SW480 (cell line): ENCODE data around the gene ASPSCR1.

Experiments
- DNase-seq: peaks from one replicate; pipeline ENCODE4 v3.0.0-alpha.2; 2016; ENCODE audit warnings: low spot score

The ASPSCR1 gene

DNA sequence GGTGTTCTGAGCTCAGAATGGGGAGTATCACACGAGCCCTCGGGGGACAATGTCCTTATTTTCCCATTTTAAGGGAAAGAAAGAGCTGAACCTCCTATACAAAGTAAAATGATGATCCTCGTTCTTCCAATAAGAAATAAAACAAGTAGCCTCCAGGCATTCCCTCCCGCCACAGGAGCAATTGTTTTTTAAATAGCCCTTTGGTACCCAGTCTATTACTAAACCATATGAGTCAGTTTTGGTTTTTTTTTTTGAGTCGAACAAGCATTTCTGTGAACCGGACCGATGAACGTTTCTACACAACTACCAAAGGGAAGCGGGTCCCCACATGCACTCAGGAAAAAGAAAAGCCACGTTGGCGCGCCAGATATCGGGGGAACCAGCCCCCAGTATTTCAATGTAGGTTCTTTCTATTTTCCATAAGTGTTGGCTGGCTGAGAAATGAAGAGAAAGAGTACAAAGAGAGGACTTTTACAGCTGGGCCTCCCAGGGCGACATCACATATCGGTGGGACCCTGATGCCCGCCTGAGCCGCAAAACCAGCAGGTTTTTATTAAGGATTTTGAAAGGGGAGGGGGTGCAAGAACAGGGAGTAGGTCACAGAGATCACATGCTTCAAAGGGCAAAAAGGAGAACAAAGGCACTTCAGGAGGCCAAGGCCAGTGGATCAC is 63.9 kb downstream of the ASPSCR1 start:
- no peak for DNase-seq

DNA sequence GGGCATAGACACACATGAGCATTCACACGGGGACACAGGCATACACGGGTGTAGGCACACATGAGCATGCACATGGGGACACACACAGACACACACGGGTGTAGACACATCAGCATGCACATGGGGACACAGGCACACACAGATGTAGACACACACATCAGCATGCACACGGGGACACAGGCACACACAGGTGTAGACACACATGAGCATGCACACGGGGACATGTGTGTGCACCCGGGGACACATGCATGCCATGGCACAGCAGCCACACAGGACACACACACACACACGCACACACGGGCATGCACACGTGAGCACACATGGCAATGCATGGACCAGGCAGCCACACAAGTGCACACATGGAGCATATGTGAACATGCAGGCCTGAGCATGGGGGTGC is 65.2 kb downstream of the ASPSCR1 start:
- no peak for DNase-seq

DNA sequence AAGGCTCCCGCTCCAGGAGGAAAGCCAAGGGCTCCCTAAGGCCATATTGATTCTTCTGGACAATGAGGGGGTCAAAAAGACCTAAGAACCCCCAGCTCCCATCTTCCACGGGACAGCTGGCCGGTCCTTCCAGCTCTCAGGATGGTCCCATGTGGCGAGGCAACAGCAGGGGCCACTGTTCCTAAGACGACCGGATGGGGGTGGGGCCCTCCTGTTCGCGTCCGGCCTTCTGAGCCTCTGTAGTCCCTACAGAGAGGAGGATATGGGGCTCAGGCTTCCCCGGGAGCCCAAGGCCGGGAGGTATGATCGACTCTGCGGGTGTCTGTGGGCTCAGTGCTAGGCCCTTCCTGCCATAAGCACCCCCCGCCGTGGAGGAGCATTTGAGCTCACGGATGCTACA is 66.1 kb downstream of the ASPSCR1 start:
- no peak for DNase-seq

DNA sequence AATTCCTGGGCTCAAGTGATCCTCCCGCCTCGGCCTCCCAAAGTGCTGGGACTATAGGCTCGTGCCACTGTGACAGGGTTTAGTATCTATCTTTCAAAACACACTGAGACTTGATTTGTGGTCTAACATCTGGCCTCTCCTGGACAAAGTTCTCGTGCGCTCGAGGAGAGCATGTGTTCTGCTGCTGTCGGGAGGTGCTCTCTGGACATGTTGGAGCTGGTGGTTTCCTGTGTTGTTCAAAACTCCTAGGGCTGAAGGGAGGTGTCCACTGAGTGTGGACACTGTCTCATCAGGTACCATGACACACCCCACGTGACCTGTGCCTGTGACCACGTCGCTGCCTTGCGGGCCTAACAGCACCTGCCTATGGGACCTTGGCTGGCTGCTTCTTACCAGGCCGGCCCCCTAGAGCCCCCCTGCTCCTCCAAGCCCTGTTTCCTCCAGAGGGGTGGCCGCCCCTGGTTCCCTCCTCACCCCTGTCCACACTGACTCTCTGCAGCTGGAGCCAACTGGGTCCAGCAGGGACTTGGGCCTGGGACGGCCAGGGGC is 68.6 kb downstream of the ASPSCR1 start:
- no peak for DNase-seq

DNA sequence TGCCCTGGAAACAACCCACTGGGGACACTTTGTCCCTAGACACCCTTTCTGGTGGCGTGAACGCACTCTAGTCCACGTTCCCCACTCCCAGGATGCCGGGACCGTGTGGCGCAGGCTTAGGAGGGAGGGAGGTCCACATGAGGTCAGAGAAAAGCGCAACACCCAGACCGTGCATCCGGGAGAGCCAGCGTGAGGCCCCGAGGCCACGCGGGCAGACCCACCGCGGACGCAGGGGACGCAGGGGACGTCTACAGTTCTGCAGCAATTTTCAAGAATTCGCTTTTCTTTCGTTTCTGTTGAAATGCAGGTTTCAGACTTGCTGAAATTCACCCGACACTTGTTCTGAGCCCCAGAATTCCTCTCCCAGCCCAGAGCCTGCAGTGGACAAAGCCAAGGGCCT is 69.5 kb downstream of the ASPSCR1 start:
- no peak for DNase-seq

DNA sequence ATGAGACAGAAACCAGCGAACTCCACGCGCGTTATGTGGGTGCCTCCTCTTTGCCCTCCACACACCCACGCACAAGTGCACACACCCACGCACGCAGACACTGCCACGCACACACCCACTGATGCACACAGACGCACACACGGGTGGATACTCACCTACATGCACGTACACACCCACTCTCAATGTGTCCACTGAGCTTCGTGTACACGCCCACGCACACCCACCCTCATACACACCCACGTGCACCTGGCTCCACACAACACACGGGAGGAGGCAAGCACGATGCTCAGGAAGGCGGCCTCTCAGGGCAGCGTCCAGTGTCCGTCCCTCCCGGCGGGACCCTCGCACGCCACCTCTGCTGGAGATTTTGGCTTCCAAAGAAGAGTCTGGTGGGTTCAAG is 70.0 kb downstream of the ASPSCR1 start:
- no peak for DNase-seq

DNA sequence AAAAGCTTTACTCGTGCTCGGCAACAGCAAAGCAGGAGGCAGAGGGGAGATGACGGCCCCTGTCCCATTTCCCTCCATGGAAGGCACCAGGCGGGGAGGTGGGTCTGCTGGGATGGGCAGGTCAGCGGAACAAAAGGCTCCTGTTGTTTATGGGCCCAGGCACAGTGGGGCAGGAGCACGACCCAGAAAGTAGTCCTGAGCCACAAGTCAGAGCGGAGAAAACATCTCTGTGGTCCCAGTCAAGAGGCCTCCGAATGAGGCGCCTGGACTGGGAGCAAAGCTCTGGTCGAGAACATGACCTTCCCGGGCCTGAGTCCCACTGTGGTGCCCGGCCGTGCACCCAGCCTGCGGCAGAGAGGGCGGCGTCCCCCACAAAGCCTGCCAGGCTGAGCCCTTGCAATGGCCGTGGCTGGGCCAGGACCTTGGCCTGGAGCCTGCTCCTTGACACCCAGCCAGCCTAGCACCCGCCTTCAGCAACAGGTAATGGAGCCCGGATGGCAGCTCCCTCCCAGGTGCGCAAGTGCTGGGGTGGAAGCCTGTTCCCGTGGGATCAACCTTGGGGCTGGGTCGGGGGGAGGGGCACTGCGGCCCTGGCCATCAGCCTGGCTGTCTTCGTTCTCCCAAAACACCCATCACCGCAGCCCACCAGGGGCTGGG is 70.6 kb downstream of the ASPSCR1 start:
- no peak for DNase-seq

DNA sequence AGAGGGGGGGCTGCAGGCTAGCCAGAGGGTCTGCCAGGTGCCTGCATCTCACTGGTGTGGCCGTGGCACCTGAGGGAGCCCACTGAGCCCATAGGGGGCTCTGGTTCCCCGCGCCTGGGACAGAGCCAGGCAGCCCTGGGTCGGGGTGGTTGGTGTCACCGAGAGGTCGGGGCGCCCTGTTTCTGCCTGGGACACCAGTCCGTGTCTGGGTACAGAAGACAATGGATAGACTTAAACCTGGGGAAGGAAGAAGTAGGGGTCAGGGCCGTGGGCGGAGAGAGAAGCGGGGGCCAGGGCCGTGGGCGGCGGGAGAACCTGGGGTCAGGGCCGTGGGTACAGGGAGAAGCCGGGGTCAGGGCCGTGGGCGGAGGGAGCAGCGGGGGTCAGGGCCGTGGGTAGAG is 71.1 kb downstream of the ASPSCR1 start:
- DNase-seq: no peak

DNA sequence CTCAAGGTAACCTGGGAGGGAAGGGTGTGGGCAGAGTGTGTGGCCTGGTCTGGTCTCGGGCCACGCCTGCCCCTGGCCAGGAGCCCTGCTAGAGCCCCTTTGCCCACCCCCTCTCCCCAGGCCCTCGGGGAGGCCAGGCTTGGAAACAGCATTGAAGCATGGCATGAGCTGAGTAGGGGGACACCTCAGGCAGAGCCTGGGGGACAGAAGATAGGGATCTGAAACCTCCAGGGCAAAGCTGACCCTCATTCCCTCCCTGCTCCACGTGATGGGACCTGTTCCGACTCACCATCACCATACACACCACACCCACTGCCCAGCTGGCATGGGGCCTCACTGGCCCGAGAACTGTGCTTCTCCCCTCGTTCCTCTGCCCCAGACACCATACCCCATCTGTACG is 71.7 kb downstream of the ASPSCR1 start:
- DNase-seq: no peak

DNA sequence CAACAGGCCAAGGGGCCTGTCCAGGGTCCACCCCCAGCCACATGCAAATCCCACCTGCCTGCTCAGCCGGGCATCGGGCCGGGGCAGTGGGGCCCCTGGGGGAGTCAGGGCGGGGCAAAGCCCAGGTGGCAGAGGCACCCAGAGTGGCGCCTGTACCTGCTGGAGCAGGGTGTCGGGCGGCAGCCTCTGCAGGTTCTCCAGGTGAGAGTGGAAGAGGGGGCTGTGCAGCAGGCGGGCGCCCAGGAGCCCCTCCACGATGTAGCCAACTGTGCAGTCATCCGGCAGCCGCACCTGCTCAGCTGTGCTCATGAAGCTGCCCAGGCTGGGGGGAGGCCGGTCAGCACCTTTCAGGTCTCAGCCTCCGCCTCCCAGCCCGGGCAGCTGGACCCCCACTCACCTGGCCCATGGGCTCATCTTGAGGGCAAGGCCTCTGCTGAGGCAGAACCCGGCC is 72.1 kb downstream of the ASPSCR1 start:
- DNase-seq: no peak

DNA sequence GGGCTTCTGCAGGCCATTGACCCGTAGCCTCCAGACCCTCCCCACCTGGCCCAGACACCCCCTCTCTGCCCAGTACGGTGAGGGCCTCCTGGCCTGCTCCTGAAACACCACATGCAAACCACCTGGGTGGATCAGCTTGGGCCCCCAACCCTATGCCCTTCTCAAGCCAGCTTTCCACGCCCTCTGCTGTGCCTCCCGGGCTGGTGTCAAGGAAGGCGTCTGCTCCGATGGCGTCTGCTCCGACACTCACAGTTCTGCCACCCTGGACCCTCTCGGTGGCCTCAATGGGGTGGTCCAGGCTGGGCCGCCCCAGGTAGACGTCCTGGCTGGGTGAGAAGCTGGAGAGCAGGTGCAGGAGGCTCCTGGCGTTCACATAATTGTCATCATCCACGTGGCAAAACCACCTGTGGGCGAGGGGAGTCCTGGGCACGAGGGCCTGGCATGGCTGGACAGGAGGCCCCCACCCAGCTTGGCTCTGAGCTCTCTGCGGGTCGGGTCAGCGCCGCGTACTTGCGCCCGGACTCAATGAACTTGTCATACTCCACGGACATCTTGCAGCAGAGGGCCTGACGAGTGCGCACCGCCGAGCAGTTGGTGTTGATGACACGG is 72.8 kb downstream of the ASPSCR1 start:
- DNase-seq: no peak

DNA sequence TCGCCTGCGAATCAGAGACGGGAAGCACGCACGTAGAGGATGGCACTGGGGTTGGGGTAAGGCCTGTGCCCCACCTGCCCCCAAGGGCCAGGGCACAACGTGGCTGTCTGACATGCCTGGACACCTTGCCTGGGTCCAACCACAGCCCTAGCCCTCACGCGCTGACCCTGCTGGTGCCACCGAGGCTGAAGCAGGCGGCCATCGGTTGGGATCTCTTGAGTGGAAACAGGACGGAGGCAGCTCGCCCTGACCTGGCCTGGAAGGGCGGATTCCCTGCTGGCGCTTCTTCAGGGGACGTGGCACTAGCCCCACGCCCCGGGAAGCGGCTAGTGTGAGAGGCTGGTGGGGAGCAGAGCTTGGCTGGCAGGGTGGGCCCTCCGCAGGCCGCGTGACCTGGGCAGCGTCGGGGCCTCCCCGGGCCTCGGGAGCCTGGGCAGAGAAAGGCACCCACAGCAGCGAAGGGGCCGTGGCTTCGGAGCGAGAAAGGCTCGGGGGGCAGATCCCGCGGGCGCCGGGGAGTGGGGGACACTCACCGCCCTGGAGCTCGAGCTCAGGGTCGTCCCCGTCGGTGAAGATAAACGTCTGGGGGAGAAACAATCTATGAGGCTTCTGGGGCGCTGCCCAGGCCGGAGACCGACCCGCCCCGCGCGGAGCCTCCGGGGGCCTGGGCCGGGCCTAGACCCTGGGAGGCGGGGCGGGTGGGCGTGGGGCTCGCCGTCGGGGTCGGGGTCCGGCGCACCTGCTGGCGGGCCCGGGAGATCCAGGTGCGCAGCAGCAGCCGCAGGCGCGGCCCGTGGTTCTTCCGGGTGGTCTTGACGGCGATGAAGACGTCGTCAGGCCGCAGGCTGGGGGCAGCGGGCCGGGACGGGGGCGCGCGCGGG is 73.6 kb downstream of the ASPSCR1 start:
- DNase-seq: no peak

DNA sequence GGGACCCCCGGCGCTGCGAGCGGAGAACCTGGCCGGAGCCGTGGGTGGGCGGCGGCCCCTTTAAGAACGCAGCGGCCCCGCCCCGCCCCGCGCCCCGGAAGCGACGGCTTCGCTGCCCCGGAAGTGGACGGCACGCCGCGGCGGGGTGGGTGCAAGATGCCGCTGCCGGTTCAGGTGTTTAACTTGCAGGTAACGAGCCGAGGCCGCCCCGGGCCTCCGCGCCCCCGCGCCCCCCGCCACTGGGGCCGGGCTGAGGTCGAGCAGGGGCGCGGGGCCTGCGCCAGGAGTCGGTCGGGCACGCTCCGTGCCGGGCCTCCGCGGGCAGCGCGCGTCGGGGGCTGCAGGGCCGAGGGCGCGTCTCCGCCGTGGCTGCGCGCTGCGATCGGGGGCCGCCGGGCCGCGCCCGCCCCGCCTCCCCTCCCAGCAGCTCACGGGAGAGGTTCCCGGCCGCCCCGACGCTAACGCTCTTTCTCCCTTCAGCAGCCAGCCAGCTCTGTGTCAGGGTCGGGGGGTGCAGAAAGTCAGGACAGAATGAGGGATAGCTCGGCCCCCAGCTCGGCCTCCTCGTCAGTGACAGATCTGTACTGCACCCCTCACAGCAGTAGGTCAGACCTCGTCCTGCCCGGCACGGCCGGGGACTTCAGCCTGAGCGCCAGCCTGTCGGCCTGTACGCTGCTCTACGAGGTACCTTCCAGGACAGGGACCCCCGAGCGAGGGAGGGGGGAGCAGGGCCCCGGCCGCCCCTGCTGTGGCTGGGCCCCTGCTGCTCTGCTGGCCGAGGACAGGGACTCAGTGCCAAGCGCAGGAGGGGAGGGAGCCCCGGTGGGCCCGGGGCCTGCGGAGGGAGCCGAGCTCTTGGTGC is 74.6 kb downstream of the ASPSCR1 start, which contains the start of the genes GPS1 and RFNG:
GPS1 (plus strand) TSS at position 123 of the 862 bp plus-strand sequence; CDS start at position 157, 34 bp downstream.
RFNG (minus strand) TSS at position 36 of the 862 bp plus-strand sequence. CDS start 45 bp downstream, outside the sequence.
- DNase-seq: peak; percentile 62

DNA sequence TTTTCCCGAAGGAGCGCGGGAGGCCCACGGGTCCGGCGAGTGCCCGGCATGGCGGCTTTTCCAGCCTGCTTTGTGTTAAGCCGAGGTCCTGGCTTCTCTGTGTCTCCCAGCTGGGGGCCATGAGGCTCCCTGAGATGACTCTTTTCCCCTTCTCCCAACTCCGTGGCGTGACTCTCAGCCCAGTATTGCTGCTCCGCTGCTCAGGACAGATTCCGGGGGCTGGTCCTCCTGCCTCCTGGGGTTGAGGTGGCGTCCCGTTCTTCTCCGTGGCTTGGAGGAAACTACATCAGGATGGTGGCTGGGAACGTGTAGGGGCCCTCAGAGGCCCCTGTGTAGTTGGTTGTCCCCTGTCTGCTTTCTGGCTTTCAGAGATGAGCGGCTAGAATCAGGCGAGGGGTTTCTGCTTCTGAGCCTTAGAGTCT is 75.2 kb downstream of the ASPSCR1 start:
- DNase-seq: no peak

DNA sequence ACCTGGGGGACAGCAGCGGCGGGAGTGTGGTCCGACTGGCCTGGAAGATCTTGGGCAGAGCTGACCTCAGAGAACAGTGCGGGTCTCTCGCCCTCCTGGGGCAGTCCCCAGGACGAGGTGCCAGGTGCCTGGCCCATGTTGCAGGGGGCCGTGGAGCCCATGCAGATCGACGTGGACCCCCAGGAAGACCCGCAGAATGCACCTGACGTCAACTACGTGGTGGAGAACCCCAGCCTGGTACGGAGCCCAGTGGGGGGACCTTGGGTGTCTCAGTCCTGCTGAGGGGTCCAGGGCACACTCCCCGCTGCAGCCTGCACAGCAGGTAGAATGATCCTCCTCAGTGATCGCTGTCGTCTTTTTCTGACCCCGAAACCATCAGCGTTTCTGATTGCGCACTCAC is 75.7 kb downstream of the ASPSCR1 start:
- DNase-seq: no peak

DNA sequence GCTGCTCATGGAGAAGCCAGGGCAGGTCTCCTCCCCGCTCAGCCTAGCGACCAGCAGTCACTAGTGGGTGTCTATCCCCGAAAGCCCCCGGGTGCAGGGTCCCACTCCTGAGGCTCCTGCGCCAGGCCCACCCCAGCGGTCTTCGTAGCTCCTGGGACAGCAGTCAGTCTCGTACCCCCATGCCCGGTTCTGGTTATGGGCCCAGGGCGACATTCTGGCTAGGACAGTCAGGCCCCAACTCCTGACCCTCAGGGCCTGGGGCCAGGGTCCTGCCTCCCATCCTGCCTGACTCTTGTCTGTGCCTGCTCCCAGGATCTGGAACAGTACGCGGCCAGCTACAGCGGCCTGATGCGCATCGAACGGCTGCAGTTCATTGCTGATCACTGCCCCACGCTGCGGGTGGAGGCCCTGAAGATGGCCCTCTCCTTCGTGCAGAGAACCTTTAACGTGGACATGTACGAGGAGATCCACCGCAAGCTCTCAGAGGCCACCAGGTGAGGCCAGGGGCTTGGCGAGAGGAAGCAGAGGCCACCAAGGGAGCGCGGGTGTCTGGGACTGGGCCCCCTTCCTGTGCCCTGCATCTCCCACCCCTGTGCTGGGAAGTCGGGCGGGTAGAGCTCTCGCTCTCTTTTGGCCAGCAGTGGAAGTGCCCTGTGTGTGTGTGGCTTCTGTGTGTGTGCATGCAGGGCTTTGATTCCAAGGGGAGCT is 76.3 kb downstream of the ASPSCR1 start:
- no peak for DNase-seq

DNA sequence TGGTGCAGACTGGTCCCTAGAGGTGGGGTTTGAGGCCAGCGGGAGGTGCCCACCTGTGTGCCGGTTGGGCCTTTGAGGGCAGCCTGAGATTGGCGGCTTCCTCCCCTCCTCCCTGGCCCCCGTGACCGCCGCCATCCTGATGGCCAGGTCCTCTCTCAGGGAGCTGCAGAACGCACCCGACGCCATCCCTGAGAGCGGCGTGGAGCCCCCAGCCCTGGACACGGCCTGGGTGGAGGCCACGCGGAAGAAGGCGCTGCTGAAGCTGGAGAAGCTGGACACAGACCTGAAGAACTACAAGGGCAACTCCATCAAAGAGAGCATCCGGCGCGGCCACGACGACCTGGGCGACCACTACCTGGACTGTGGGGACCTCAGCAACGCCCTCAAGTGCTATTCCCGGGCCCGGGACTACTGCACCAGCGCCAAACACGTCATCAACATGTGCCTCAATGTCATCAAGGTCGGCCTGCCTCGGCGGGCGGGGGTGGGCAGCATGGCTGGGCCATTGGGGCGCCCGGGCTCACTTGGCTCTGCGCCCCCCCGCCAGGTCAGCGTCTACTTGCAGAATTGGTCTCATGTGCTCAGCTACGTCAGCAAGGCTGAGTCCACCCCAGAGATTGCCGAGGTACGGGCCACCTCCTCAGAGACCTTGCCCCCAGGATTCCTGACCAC is 77.1 kb downstream of the ASPSCR1 start:
- DNase-seq: no peak

DNA sequence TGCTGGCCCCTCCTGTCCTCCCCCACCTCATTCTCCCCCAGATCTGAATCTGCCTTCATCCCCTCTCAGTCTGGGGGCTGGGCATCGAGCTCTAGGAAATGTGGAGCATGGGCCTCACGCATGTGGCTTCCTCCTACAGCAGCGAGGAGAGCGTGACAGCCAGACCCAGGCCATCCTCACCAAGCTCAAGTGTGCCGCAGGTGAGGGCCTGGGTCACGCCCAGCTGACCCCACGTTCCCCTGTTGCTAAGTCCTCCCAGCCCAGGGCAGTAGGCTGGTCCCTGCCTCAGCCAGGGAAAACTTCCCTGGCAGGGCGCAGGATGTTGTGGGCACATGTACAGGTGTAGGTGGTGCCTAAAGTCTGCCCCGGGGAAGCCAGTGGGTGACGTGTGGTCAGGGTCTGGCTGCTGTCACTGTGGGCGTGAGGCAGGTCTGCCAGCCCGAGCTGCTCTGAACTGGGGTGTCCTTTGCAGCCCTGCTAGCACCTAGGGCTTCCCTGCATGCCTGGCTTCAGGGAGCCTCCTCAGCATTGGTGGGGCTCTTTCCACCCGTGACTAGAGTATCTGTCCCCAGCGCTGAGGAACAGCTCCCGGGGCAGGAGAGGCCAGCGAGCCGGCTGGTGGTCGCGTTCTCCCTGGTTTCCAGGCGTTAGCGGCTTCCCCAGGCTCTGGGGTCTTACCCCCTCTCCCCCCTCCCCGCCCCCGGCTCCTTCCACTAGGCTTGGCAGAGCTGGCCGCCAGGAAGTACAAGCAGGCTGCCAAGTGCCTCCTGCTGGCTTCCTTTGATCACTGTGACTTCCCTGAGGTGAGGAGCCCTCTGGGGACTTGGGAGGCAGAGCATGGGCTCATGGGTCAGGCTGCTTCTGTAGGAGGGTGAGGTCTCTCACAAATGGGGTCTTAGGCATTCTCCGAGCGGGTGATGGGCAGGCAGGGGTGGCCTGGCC is 77.9 kb downstream of the ASPSCR1 start:
- DNase-seq: no peak
